ENCODE results near the gene TEAD1.
A peak's percentile ranks its signal among the peaks of the same experiment; 100 is the strongest.

TEAD1 gene

DNA sequence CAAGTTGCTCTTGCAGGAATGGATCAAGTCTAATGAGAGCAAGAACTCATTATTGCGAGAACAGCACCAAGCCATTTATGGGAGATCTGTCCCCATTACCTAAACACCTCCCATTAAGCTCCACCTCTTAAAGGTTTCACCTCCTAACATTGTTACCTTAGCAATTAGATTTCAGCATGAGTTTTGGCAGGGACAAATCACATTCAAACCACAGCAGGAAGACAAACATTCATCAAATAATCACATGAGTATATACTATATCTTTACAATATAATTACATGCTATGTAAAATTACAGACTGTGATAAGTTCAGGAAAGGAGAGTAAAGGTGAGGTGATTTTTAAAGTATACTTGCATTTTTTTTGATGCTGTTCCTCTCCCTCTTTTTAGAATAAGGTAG is 6.6 kb upstream of the TEAD1 start:
- no peak for DNase-seq

DNA sequence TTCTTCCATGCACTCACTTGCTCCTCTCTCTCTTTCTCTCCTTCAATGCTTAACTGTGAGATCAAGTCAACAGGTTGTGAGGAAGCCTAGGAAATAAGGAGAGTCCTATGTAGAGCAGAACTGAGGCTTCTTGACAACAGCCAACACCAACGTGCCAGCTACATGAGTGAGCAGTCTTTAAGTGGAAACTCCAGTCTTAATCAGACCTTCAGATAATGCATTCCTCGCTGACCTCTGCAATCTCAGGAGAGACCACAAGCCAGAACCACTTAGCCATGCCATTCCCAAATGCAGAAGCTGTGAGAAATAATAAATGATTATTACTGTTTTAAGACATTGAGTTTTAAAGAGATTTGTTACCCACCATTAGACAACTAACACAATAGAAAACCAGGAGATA is 6.1 kb upstream of the TEAD1 start:
- no peak for DNase-seq

DNA sequence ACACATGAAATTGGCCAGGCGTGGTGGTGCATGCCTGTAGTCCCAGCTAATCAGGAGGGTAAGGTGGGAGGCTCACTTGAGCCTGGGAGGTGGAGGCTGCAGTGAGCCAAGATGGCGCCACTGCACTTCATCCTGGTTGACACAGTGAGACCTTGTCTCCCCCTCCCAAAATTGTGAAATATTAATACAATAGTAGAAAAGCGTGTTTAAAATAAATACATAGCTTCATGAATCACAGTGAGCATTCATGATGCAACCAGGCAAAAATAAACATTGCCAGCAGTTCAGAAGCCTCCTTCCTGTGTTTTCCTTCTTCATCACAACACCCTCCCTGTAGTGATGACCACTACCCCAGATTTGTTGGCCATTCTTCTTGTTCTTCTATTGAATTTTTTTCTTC is 4.3 kb upstream of the TEAD1 start:
- DNase-seq, result no peak

DNA sequence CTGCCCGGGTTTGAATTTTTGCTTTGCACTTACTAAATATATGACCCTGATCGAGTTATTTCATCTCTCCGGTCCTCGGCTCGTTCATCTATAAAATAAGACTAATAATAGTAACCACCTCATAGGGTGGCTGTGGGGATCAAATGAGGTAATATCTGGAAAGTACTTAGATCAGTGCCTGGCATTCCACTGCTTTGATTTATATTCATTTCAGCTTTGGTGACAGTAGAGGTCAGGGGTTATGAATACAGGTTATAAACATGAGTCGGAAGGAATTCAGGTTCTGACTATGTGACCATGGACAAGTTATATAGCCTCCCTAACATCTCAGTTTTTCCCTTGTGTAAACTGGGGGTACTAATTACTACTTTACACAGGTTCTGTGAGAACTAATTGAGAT is 2.9 kb upstream of the TEAD1 start:
- DNase-seq, result no peak

DNA sequence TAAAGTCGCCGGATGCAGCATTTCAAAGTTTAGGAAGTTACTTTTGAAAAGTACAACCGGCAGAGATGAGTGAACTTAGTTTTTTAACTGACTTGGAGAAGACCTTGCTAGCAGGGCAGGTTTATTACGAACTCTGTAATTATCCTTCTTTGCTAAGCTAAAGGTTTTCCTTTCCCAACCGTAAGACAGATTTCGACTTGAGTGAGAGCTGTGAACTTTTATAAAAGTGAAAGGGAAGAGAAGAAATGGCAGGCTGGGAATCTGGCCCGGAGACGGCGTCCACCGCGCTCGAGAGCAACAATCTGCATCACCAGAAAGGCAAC is 659 bp upstream of the TEAD1 start:
- DNase-seq, result no peak

DNA sequence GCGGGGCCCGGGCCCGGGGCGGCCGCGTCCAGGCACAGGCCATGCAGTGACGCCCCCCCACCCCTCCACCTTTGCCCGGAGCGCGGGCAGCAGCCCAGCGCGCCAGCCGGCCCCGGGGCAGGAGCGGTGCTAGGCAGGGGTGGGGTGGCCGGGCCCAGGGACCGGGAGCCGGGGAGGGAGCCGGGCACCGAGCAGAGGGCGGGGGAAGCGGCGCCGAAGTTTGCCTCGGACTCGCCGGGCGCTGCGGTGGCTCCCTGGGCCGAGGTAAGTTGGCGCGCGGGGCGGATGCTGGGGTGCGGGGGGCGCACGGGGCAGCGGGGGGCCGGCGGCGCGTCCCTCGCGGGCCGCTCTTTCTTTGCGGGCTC is 332 bp downstream of the TEAD1 start:
- DNase-seq, result peak; percentile 4

DNA sequence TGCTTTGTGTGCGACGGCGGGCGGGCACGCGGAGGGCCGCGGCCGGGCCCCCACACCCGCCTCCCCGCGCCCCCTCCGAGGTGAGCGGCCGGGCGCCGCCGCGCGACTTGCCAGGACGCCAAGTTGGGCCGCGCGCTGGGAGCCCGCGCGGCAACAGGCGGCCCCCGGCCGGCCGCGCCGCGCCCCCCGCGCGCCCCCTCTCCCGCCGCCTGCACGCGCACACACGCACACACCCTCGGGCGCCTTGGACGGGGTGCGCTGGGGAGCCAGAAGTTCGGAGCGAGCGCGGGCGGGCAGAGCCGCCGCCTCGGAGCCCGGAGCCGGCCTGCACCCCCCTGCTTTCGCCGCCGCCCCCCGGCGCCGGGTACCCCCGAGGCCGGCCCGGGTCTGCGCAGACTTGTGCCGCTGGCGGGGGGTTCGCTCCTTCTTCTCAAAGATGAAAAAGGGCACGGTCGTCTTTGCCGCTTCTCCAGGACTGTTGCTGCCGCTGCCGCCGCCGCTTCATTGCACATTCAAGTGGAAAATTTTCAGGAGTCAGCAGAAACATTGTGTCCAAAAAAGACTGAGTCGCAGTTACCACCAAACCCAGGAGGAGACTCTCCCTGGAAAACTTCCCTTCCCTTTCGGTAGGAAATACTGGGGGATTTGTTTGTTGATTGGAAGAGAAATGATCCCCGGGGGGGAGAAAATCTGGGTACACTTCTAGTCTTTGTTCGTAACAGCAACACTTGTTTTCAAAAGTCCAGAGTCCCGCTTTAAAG is 895 bp downstream of the TEAD1 start:
- DNase-seq, result no peak

DNA sequence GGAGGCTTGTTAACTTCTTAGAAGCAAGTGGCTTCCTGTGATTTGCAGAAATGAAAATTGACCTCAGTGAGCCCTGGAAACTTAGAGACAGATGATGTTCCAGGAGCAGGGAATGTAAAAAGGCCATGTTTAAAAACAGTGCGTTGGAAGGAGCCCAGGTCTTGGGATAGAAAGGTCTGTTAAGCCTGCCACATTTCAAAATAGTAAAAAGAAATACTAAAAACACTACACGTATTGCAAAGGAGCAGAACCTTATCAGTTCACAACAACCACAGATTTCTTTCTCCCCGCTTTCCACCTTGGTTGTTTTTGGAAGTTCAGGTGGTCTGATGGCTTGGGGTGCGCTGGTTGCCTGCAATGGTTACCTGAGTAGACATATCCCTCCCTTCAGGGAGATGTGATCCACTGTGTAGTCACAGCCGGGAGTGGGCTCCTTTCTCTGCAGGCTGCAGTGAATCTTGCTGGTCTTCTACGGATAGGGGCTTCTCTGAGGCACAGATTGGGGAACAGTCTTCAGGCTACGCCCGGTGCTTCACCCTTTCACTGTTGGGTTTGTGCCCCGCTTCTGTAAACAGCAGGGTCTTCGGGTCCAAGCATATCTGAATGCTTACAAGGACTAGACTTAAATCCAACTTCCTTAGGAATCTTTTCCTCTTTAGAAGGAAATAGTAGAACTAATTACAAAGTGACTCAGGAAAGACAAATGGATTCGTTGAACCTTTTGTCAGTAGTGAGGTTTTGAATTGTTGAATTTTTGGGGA is 1.9 kb downstream of the TEAD1 start:
- DNase-seq, result no peak

DNA sequence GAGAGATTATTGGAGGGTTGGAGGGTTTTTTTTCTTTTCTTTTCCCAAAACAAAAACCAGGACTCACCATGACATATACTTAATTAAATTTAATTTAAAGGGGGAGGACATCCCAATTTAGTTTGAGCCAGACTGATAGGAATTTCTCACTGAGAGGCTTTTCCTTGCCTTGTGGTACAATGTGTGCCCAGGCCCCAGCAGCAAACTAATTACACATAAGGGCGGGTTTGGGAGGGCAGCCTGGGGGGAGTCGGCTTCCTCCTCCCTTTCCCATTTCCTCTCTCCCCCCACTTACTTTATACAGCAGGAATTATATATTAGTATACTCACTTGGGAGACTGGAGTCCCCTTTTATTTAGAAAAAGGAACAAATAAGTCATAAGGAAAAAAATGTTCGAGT is 2.9 kb downstream of the TEAD1 start:
- no peak for DNase-seq

DNA sequence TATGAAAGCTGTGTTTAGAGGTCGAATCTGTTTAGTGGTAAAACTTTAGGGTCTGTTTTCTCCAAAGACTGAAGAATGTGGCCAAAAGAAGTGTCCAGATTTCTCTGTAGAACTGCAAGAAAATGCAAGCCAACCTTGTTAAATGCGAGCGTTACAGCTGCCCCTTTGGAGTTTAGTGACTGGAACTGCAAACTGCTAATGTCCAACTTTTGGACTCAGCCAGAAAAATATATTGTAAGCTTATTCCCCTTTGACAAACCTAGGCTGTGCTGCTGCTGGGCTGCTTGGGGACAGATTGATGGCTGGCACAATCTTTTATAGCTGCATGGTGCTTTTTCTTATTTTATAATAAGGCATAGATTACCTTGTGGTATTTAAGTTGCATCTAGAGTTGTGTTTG is 3.9 kb downstream of the TEAD1 start:
- DNase-seq, result no peak

DNA sequence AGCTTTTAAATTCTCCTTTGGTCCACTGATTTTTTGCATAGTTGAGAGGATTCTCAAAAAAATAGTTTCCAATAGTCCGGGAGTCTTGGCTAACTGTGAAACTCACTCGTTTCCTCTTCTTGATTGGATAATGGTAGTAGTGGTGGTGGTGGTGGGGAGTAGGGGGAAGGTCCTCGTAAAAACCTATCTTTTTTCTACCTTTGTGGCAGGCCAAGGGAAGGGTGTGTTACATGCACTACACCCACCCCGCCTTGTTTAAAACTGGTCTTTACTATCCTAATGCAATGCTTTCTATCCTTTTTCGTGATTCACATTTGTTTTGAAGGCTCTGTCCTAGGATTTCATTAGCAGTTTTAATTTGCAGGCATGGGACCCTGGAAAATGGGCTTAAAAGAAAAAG is 4.8 kb downstream of the TEAD1 start:
- DNase-seq, result no peak

DNA sequence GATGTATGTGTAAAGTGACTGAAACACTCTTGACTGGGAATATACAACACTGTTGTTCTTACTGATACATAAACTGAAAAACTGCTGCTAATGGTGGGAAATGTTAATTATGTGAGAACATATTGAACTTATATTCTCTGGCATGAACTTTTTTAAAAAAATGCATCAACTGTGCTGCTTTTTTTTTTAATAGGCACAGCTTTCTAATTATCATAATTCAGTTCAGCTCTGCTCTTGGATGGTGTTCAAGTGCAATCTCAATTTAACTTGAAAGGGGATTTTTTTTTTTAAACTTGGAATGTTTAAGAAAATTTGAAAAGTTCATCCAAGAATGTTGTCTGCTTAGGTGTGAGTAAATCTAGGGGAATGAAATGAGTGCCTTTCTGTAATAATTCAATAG is 5.2 kb downstream of the TEAD1 start:
- DNase-seq, result no peak

DNA sequence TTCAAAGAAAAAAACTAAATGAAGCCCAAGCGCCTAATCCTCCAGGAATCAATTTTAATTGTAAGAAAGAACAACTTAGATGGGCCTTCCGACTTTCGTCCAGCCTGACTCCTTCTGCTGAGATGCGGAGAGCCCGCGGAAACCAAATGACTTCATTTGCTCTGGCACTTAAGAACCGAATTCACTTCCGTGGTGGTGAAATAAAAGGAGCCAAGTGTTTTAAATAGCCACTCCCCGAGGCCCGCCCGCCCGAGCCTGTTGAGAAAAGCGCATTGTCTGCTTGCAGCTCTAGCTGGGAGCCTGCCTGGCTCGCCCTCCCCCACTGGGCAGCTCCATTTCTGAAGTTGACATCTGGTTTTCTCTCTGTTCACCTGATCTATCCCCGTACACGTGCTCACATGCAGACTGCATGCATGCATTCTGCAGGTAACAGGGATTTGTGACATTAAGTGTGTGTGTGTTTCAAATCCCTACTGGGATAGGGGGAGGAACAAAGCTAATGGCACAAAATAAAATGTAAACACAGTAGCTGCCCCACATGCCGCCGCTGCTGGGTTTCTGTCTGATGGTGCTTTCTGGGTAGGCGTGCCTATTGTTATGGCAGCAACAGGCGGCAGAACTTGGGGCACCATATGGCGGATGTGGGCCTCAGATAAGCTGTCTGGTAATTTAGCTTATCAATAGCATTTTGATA is 6.2 kb downstream of the TEAD1 start:
- DNase-seq, result peak; percentile 3

DNA sequence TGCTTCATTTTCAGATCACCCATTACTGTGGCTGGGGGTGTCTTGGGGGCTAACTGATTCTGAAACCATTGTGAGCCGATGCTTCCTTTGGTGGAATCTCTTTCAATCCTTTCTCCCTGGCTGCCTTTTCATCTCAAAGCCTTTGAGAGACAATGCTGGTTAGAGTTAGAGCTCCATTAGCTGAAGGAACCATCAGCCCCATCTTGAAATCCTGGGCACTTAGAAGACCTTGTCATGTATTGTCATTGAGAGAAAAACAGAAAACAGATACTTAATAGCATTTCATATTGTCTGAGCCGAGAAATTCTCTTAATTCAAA is 6.7 kb downstream of the TEAD1 start:
- DNase-seq, result no peak

DNA sequence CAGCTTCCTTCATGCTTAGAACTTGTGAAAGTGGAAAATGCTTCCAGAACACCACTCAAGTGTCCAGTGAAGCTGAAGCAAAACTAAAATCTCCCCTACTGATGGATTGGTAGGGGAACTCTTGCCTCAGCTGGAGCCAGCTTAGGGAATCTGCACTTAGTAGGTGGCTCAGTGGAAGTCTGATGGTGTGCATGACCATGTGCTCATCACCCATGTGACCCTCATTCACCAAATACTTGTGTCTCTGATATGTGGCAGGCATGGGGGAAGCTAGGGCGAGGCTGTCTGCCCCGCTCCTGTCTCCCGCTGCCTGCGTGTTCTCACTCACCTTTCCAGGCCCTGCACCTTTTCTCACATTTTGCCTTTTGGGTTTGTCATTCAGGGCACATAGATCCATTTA is 7.2 kb downstream of the TEAD1 start:
- DNase-seq, result no peak

DNA sequence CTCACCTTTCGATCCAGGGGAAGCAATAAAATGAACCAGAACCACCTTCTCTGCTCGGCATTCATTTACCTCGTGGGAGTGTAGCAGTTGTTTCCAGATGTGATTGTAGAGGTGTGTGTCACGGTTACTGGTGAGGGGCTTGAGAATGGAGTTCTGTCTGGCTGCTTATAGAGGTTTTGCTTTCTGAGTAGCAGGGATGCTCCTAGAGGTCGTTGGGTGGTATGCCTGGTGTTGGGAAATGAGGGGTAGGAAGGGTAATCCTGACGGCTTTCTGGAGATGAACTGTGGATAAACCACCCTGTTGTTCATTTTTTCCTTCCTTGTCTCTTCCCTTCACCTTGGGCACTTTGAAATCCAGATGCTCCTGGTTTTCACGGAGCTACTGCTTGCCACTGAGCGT is 8.1 kb downstream of the TEAD1 start:
- no peak for DNase-seq

DNA sequence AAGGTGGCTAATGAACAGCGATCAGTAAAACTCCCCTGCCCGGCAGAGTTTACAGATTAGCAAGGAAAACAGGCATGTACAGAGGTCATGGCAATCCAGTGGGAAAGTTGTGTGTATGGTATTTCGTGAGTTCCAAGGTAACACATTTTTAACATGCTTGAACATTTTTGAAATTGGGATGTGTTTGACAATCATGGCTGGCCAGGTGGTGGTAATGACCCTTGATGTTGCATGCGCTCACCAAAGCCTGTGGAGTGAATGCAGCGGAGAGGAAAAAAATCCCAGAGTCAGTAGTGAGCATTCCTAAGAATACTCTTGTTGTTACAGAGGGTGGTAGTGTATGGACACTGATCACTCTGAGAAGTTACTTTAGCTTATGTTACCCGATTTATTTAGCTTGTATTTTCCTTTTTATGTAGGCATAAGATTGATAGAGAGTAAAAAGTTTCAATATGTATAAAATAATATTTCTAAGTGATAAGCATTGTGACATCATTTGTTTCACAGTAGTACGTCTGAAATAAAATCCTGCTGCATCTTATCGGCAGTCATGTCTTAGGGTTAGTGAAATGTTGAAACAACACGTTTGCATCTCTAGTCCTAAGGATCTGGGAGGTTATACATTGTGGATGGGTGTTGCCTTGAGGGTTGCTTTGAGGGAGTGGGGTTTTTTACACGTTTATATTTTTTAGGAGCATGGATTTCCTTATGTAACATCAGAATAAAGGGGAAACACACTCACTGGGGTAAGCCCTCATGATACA is 8.7 kb downstream of the TEAD1 start:
- no peak for DNase-seq

DNA sequence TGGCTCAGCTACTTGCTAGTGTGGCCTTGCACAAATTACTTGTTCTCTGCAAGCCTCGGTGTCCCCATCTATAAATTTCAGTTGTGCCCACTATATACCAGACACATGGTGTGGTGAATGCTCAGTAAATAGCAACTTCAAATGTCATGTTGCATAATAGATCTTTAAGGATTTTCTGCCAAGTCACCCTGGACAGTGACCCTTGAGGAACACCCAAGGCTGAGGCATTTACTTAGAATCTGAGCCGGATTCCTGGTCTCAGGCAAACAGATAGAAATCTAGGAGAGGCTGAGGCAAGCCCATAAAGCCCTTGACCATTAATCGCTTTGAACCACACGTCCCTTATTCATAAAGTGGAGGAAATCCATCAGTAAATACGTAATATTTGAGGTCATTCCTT is 9.7 kb downstream of the TEAD1 start:
- DNase-seq, result no peak

DNA sequence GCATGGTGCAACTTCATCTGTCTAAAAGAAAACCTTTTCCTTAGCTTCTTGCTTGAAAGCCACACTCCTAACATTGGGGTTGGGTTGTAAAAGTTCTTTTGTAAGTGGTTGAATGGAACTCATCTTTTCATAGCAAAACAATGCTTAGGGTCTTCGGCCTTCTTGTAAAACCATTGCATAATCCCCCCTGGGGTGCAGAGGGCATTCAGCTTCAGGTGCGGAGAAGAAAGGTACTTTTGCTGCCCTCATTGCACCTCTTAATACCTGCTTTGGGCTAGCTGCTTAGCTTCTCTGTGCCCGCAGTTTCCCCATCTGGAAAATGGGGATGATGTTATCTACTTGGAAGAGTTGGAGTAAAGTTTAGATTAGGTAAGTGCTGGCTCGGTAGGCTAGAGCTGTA is 10.1 kb downstream of the TEAD1 start:
- no peak for DNase-seq

DNA sequence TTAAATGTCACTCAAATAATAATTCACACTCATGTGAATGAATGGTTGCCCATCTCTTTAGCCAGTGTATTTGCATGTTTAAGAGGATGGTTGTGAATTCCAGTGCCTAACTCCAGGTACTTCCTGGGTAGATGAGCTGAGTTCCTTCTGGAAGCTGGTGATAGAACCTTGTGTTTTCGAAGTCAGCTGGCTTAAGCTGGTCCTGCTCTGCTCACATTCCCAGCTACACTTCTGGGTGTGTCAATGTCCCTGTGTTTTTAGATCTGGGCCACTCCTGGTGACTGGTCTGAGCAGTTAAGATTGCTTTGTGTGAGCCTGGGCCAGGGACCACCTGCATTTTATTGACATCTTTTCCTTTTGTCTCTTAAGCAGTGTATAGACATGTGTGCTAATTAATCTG is 10.6 kb downstream of the TEAD1 start:
- DNase-seq, result no peak

DNA sequence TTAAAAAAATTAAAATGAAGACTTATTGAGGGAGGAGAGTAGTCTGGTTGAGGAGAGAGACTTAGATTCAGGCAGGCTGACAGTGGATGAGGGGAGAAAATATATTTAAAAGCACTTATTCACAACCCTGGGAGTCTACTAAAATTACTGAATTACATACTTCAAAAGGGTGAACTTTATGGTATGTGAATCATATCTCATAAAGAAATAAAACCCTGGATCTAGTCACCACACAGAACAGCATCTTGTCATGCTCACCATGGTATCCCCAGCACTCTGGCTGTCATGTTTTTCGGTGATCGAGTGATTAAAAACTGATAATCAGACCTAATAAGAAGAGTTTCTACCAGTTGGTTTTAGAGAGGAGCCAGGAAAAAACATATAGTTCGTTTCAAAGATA is 11.0 kb downstream of the TEAD1 start:
- DNase-seq, result no peak

DNA sequence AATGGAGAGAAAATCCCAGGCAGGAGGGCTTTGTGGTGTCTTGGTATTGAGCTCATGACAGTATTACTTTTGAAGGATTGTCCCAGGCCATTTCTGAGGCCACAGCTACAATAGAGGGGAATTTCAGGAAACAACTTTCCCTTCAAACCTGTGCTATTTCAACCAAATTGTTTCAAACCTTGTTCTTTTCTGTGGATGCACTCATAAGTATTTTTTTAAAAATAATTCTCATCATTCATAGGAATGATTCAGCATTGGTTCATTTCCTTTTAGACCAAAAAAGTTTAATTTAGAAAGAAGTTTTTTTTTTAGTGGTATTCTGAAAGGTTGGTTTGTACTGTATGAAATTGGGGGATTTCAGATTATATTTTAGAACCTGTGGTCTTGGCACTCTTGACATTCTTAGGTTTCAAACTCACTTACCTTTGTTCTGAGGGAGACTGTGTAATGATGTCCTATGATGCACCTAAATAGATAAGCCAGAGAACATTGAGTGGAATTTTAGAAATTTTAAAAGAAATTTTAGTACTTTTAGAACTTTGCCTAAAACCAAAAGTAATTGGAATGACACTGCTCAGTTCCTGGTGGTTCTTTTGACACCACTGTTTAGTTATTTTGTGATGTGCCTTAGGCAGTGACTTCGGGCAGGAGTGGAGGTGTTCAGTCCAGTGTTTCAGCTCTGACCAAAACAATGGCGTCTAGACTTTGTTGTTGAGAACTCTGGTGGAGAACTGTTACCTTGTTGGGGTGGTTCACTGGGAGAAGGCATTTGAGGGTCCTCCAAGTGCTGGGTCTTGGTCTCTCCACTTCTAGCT is 12.2 kb downstream of the TEAD1 start:
- DNase-seq, result no peak

DNA sequence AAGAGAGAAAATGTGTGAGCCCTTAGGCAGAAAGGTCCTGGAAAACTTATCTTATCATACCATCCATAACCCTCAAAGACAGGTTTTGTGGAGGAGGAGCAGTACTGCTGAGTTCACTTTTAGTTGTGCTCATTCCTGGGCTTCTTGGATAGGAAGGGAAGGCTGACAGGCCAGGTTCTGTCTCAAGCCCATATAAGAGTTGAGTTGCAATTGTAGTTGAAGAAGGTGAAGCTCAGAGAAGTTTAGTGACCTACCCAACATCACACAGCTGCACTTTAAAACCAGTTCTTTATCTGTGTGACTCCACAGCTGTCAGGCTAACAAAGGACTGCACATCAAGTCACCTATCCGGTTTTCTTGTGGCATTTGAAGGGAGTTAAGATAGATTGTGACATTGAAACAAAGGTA is 13.0 kb downstream of the TEAD1 start:
- no peak for DNase-seq
